GM18861 (cell line): Measurements from ENCODE around the gene SLC9C2.
"Not testable (repeated sequence)": the region's sequence is repeated elsewhere in the genome, so short reads cannot be mapped to it uniquely, and the experiment has no call there.

ENCODE experiments used
- ATAC-seq: cut with Tn5 transposase; IDR thresholded peaks from one replicate; pipeline ENCODE4 v1.9.1; 2021; ENCODE audit not compliant: unreplicated experiment

The SLC9C2 gene

DNA sequence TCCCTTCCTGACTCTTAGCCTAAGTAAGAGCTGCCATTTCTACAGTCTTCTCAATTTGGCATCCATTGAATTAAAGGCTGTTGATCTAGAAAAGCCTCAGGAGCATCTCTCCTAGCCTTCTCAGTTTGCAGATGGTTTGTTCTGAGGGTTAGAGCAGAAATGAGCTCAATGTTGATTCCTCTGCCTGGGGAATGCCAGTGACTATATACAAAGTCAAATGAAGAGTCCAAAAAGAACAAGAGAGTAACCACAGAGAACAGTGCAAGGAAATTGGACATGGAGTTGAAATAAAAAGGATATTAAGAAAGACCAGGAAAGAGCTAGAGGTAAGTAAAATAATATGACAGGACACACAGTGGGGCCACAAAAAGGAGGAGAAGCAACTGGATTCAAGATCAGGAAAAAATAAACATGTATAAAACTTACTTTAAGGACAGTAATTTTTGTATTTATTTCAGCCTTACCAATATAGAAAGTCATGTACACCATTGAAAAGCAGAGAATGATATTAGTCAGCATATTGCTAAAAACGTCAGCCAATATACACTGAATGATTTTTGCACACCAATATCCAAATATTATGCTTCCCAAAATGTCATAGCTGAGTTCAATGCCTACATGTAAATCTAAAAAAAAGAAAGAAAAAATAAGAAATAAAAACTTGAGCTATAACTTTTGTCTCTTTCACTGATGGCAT lies 21.3 kb downstream of the SLC9C2 start:
- ATAC-seq, result no peak

- no peak for ATAC-seq
Measured at GRCh38 chr1:173580658-173581057, 22.2 kb downstream of the SLC9C2 start.

- no peak for ATAC-seq
Measured at GRCh38 chr1:173580071-173580470, 22.8 kb downstream of the SLC9C2 start.

- ATAC-seq, result no peak
Measured at GRCh38 chr1:173573596-173573995, 29.3 kb downstream of the SLC9C2 start.

- ATAC-seq, result no peak
Measured at GRCh38 chr1:173572201-173572873, 30.5 kb downstream of the SLC9C2 start.

DNA sequence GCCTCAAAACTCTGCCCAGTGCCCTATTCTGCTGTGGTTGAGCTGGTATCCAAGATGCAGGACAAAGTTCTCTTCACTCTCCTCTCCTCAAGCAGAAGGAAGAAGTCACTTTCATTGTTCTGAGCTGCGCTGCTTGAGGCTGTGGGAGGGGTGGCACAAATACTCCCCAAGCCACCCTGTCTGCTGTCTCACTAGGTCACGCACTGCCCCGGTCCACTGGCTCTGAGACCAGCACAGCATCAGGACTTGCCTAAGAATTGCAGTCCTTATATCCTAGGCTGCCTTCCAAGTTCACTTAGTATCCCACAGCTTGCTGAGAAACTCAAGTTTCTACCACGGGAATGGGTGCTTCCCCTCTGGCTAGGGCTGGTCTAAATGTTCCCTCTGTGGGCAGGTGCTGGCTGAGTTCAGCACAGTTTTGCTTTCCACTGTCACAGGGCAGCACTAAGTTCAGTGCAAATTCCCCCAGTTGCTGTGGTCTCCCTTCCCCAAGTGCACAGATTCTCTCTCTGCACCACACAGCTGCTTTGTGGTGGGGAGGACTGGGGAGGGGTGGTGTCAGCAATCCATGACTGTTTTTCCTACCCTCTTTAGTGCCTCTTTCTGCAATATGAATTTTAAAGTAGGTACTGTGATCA lies 32.4 kb downstream of the SLC9C2 start:
- no peak for ATAC-seq

- no peak for ATAC-seq
Measured at GRCh38 chr1:173568483-173568882, 34.4 kb downstream of the SLC9C2 start.

- not testable (repeated sequence) for ATAC-seq
Measured at GRCh38 chr1:173563846-173564245, 39.0 kb downstream of the SLC9C2 start.

DNA sequence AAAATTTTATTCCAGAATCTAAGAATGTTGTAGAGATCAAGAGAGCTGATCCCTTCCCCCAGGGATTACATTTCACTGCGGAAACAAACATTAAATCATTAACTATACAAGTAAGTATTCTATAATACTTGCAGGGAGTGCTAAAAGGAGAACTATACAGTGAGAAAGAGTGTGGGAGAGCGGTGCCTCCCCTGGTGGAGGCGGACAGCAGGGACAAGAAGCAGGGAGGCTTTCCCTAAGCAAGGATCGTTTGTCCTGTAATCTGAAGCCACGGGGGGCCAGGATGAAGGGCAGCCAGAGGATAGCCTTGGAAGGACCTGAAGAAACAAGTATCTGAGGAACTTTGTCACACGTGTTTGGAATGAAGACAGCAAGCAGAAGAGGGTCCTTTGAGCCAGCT lies 40.1 kb downstream of the SLC9C2 start:
- ATAC-seq, result no peak

DNA sequence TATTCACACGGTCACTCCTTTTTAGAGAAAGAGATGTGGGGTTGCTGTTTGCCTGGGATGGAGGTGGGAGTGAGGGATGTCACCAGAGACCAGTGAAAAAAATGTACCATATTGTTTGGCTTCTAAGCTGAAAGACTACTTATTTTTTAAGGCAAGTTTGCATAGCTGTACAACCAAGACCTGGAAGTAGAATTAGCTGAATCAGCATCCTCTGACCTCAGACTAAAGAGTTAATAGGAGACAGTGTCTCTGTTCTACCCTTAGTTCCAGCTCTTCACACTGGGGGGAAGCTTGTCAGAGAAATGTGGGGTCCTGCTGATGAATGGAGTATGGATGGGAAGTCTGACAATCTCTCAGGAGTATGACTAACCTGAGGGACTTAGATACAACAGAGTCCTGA lies 41.6 kb downstream of the SLC9C2 start:
- ATAC-seq, result no peak

DNA sequence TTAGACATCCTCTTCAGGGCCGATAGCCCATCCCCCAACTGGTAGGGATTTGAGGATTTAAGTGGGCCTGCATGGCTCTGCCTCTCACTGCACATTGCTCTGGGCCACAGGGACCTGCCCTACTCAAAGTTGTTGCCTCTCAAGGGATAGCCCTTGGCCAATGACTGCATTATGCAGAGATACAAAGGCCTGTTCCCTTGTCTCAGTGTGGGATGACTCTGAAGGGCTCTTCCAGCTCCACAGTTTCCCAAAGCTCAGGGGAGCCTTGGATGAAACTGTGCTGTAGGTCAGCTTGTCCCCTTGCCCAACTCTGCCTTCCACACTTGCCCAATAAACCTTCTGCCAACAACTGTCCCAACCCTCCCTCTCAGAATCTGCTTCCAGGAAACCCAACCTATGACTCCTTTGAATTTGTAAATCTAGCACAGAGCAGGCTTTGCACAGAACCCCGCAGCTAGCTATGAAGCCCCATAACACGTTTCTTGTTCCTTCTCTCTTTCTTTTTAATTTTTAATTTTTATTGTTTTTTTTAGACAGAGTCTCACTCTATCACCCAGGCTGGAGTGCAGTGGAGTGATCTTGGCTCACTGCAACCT lies 42.5 kb downstream of the SLC9C2 start:
- ATAC-seq, result no peak

DNA sequence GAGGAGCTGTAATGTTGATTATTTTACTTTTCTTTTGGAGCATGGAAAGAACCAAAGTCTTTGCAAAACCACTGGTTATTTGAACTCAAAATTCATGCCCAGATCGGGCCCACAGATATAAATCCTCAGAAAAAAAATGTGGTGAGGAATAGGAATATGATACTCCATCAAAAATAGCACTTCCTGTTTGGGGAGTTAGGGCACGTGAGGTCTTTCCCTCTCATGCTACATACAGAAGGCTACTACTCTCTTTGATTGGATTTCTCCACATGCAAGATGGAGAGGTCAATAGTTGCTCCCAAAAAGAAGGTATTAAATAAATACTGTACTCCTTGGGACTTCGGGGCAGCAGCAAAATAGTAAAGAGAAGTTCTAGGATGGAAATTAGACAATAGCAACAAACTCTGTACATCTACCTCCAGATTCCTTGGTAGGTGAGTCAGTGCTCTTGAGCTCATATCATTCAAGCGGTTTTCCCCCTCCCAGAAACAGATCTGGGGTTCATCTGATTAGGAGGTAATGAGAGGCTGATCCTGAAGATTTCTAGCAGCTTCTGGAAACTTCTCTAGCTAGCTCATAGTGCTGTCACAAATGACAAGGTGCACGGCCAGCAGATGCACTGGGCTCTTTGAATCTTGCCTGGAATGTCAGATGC lies 47.1 kb downstream of the SLC9C2 start:
- ATAC-seq, result no peak

- ATAC-seq, result no peak
Measured at GRCh38 chr1:173554541-173555250, 48.2 kb downstream of the SLC9C2 start.

DNA sequence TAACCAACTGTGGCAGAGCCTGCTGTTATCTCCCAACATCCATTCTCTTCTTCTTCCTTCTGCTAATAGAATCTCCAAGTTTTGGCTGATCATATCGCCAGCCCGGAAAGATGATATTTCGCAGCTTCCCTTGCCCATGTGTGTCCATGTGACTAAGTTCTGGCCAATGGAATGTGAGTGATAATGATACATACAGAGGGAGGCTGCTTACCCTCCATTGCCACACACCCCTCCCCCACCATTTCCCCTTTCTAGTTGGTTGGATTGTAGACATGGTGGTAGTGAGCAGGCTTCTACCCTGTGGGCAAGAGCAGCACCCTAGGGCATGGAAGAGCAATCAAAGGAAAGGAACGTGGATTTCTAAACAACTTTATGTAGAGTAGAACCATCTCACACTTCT lies 48.8 kb downstream of the SLC9C2 start:
- ATAC-seq, result no peak

- no peak for ATAC-seq
Measured at GRCh38 chr1:173553312-173553711, 49.6 kb downstream of the SLC9C2 start.

GRCh38 chr1:173551699-173552098 lies 51.2 kb downstream of the SLC9C2 start:
- no peak for ATAC-seq

- no peak for ATAC-seq
Measured at GRCh38 chr1:173549813-173550212, 53.1 kb downstream of the SLC9C2 start.

DNA sequence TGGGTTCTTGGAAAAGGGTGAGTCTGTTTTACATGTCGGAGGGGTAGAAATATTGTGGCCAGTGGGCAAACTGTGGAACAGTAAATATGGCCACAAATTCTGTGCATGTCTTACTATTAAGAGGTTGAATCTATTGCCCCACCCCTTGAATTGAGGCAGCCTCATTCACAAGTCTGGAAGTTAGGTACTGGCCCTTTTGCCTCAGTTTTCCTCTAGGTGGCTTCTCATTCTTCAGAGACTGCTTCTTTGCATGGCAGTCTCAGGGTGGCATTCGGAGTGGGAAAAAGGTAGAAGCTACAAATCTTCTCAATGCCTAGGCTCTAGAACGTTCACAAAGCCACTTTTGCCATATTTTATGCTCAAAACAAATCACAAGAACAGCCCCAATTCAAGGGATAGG lies 57.2 kb downstream of the SLC9C2 start:
- no peak for ATAC-seq

DNA sequence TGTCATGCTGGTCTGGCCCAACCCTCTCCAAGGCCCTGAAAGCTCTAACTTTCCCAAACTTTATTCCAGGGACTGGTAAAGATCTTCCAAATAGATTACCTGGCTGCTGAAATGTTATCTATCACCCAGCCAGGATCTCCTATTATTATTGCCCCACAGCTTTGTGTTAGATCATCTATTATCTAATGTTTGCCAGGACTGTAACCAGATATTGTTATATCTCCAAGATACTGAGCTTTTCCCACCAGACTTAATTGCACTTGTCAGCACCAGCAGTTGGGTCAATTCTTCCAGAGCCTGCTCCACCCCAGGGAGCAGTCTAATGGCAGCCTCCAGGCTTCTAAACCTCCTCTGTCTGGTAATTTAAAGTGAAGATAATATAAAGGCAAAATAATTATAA lies 66.6 kb downstream of the SLC9C2 start:
- no peak for ATAC-seq

DNA sequence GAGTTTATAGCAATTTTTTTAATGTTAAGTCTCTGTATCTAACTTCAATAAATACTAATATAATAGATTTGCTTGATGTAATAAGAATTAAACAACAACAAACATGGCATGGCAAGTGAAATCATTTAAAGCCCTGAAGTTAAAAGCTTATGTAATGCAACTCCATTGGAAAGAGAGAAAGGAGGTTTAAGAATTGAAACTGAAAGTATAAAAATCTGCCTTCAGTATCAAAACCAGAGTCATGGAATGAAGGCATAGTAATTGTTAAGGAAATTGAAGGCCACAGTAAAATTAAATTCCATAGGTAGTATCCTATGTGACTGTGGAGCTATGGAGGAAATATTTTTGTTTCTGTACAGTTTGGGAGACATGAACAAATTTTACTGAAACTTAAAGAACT lies 70.6 kb downstream of the SLC9C2 start:
- ATAC-seq, result no peak
